ENCODE results near the gene CCR9. TPM values are rescaled to one million over a fixed set of nuclear protein-coding genes. Genes with fewer than 3 reads are reported as not detected.
"Not testable (repeated sequence)": the region's sequence is repeated elsewhere in the genome, so short reads cannot be mapped to it uniquely, and the experiment has no call there.

Gene CCR9
- total and polyA plus RNA-seq, 2 experiments from 2014 or later = not detected

DNA sequence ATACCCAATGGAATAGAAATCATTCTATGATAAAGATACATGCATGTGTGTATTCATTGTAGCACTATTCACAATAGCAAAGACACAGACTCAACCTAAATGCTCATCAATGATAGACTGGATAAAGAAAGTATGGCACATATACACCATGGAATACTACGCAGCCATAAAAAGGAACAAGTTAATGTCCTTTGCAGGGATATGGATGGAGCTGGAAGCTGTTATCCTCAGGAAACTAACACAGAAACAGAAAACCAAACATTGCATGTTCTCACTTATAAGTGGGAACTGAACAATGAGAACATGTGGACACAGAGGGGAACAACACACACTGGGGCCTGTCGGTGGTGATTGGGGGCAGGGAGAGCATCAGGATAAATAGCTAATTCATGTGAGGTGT is 29.3 kb upstream of the CCR9 start:
- DNase-seq (ENCODE audit: low spot score); H3K36me3 Mint-ChIP-seq (ENCODE audit: low read depth); H3K4me1 Mint-ChIP-seq; H3K4me3 ChIP-seq; H2AFZ ChIP-seq; H3K4me2 ChIP-seq; H3K4me3 Mint-ChIP-seq; ATAC-seq; H3K27me3 ChIP-seq (ENCODE audit: insufficient read depth); H3K27ac ChIP-seq (ENCODE audit: low read depth); H3F3A ChIP-seq (replicated peaks; ENCODE audit: low read depth); H4K20me1 ChIP-seq (replicated peaks; ENCODE audit: insufficient read depth); H3K79me2 ChIP-seq (replicated peaks; ENCODE audit: insufficient read depth); H3K27me3 Mint-ChIP-seq (ENCODE audit: insufficient read depth, low read depth, poor library complexity); H3K4me1 ChIP-seq (ENCODE audit: insufficient read depth); H3K36me3 ChIP-seq (ENCODE audit: insufficient read depth); H3K9me2 ChIP-seq (ENCODE audit: insufficient read depth); H3K9me3 Mint-ChIP-seq; H3K27ac Mint-ChIP-seq: not testable (repeated sequence)

GRCh38 chr3:45858809-45859543 is 27.4 kb upstream of the CCR9 start:
- H3K9me3 Mint-ChIP-seq = peaks cover 5% of the 10 kb centered on the region; the same call in 2 of the 3 replicates
- Histone ChIP-seq H3K4me2 (no peak overlapping the region), H3K4me3 (no peak overlapping the region), H2AFZ (no peak overlapping the region), H4K20me1 (replicated peaks; ENCODE audit: insufficient read depth) (no peaks in the 10 kb centered on the region), H3F3A (replicated peaks; ENCODE audit: low read depth) (no peaks in the 10 kb centered on the region), H3K36me3 (ENCODE audit: insufficient read depth) (no peaks in the 10 kb centered on the region), H3K4me1 (ENCODE audit: insufficient read depth) (no peaks in the 10 kb centered on the region), H3K9me2 (ENCODE audit: insufficient read depth) (no peaks in the 10 kb centered on the region), H3K79me2 (replicated peaks; ENCODE audit: insufficient read depth) (no peaks in the 10 kb centered on the region), H3K27me3 (ENCODE audit: insufficient read depth) (no peaks in the 10 kb centered on the region), H3K27ac (ENCODE audit: low read depth) (no peak overlapping the region)
- no peaks in the 10 kb centered on the region for H3K36me3 Mint-ChIP-seq (ENCODE audit: low read depth)
- no peak for TF ChIP-seq CREB1 (CRISPR knock-in tag; IDR thresholded peaks at IDR 0.05; ENCODE audit: low read depth)
- no peak overlapping the region for H3K4me3 Mint-ChIP-seq
- H3K27me3 Mint-ChIP-seq (ENCODE audit: insufficient read depth, low read depth, poor library complexity) = peaks cover 1% of the 10 kb centered on the region
- no peak for DNase-seq (ENCODE audit: low spot score)
- no peak overlapping the region for H3K27ac Mint-ChIP-seq
- ATAC-seq = no peak
- H3K4me1 Mint-ChIP-seq = no peaks in the 10 kb centered on the region

DNA sequence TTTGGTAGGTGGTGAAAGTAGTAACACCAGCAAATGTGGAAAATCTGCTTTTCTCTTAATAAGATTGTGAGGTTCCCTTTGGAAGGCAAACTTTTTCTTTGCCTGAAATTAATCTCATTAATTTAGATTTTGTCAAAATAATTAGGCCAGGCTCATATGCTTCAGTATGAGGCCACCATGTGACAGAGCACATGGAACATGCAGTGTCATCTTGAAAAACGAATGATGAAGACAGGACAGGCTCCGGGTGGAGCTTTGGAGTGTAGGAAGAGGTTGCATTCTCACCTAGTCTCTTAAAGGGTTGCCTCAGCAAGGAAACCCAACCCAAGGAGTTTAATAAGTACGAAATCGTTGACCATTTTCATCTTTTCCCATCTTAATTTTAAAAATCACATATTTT is 25.9 kb upstream of the CCR9 start:
- Histone ChIP-seq H3K27me3 (ENCODE audit: insufficient read depth) (no peaks in the 10 kb centered on the region), H3K9me2 (ENCODE audit: insufficient read depth) (no peaks in the 10 kb centered on the region), H3K79me2 (replicated peaks; ENCODE audit: insufficient read depth) (no peaks in the 10 kb centered on the region), H3K36me3 (ENCODE audit: insufficient read depth) (no peaks in the 10 kb centered on the region), H3K4me2 (no peak overlapping the region), H3F3A (replicated peaks; ENCODE audit: low read depth) (no peaks in the 10 kb centered on the region), H3K4me1 (ENCODE audit: insufficient read depth) (no peaks in the 10 kb centered on the region), H4K20me1 (replicated peaks; ENCODE audit: insufficient read depth) (no peaks in the 10 kb centered on the region), H2AFZ (no peak overlapping the region), H3K4me3 (no peak overlapping the region), H3K27ac (ENCODE audit: low read depth) (no peak overlapping the region)
- no peaks in the 10 kb centered on the region for H3K4me1 Mint-ChIP-seq
- H3K27me3 Mint-ChIP-seq (ENCODE audit: insufficient read depth, low read depth, poor library complexity) = no peaks in the 10 kb centered on the region
- ATAC-seq (no peak), DNase-seq (ENCODE audit: low spot score) (no peak)
- H3K27ac Mint-ChIP-seq = no peak overlapping the region
- no peak overlapping the region for H3K4me3 Mint-ChIP-seq
- no peaks in the 10 kb centered on the region for H3K36me3 Mint-ChIP-seq (ENCODE audit: low read depth)
- peaks cover 3% of the 10 kb centered on the region; the same call in 2 of the 3 replicates for H3K9me3 Mint-ChIP-seq
- no peak for TF ChIP-seq REST (IDR thresholded peaks at IDR 0.05; ENCODE audit: unreplicated experiment)
- TF ChIP-seq, protein P1, sequence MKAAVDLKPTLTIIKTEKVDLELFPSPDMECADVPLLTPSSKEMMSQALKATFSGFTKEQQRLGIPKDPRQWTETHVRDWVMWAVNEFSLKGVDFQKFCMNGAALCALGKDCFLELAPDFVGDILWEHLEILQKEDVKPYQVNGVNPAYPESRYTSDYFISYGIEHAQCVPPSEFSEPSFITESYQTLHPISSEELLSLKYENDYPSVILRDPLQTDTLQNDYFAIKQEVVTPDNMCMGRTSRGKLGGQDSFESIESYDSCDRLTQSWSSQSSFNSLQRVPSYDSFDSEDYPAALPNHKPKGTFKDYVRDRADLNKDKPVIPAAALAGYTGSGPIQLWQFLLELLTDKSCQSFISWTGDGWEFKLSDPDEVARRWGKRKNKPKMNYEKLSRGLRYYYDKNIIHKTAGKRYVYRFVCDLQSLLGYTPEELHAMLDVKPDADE (IDR thresholded peaks at IDR 0.05) = no peak
- TF ChIP-seq ZNF331 (CRISPR knock-in tag; IDR thresholded peaks at IDR 0.05; ENCODE audit: low read depth) = no peak
- TF ChIP-seq EZH2phosphoT487 (IDR thresholded peaks at IDR 0.05; ENCODE audit: unreplicated experiment) = no peak
- TF ChIP-seq CREB1 (CRISPR knock-in tag; IDR thresholded peaks at IDR 0.05; ENCODE audit: low read depth) = no peak
- no peak for TF ChIP-seq EZH2 (IDR thresholded peaks at IDR 0.05; ENCODE audit: low read depth, unreplicated experiment)
- TF ChIP-seq STAT1 (IDR thresholded peaks at IDR 0.05; ENCODE audit: unreplicated experiment) = no peak
- no peak for TF ChIP-seq POLR2AphosphoS5 (IDR thresholded peaks at IDR 0.05; ENCODE audit: low read depth)
- TF ChIP-seq, protein P2, sequence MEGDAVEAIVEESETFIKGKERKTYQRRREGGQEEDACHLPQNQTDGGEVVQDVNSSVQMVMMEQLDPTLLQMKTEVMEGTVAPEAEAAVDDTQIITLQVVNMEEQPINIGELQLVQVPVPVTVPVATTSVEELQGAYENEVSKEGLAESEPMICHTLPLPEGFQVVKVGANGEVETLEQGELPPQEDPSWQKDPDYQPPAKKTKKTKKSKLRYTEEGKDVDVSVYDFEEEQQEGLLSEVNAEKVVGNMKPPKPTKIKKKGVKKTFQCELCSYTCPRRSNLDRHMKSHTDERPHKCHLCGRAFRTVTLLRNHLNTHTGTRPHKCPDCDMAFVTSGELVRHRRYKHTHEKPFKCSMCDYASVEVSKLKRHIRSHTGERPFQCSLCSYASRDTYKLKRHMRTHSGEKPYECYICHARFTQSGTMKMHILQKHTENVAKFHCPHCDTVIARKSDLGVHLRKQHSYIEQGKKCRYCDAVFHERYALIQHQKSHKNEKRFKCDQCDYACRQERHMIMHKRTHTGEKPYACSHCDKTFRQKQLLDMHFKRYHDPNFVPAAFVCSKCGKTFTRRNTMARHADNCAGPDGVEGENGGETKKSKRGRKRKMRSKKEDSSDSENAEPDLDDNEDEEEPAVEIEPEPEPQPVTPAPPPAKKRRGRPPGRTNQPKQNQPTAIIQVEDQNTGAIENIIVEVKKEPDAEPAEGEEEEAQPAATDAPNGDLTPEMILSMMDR (conservative IDR thresholded peaks at IDR 0.05; ENCODE audit: low read depth in 2 of 2) = no peak
- TF ChIP-seq ZNF114 (CRISPR knock-in tag; IDR thresholded peaks at IDR 0.05) = no peak

Measured in GM23338 (cell line).